NT2/D1 (cell line): ENCODE measurements around the gene TENM3.

Source experiments
- SUZ12 ChIP-seq: IDR thresholded peaks from 2 replicates; pipeline ENCODE4 v1.6.1; 2011; ENCODE audit not compliant: insufficient read length, insufficient read depth; ENCODE audit errors: extremely low read depth
- YY1 ChIP-seq: IDR thresholded peaks from 2 replicates; pipeline ENCODE4 v1.6.1; 2011; ENCODE audit not compliant: insufficient read length, insufficient read depth
- ZNF274 ChIP-seq: IDR thresholded peaks from 2 replicates; pipeline ENCODE4 v1.6.1; 2011; ENCODE audit warnings: mild to moderate bottlenecking, low read depth, low read length

GRCh38 chr4:182716192-182716591, 473.0 kb downstream of the TENM3 start:
- TF ChIP-seq YY1 (no peak), ZNF274 (no peak), SUZ12 (no peak)
